GM18499 (cell line): Measurements from ENCODE around the gene DIPK1A.

Experiments used
- ATAC-seq: cut with Tn5 transposase; IDR thresholded peaks from one replicate; pipeline ENCODE4 v1.9.1; 2021; ENCODE audit warnings: moderate number of reproducible peaks; ENCODE audit not compliant: insufficient read depth, unreplicated experiment

Gene DIPK1A

GRCh38 chr1:92961131-92961895, at the start of gene DIPK1A:
DIPK1A (minus strand) TSS chr1:92961462; CDS start chr1:92961429, 33 bp downstream.
- peak; percentile 13 for ATAC-seq

GRCh38 chr1:93007941-93008577, 46.8 kb upstream of the DIPK1A start:
- no peak for ATAC-seq

DNA sequence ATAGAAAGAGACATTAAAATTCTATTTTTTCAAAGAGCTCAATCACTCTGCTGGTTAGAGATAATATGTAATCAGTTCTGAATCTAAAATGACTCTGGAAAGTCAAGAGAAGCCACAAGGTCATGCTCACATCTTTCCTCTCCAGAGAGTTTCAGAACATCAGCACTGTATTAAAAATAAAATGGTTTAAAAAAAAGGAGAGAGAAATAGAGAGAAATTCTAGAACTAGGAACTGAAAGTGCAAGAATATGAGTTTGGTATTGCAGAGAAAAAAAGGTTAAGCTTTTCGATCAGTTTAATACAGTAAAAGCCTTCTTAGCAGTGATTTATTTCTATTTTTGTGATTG, 44.0 kb upstream of the DIPK1A start:
- no peak for ATAC-seq

DNA sequence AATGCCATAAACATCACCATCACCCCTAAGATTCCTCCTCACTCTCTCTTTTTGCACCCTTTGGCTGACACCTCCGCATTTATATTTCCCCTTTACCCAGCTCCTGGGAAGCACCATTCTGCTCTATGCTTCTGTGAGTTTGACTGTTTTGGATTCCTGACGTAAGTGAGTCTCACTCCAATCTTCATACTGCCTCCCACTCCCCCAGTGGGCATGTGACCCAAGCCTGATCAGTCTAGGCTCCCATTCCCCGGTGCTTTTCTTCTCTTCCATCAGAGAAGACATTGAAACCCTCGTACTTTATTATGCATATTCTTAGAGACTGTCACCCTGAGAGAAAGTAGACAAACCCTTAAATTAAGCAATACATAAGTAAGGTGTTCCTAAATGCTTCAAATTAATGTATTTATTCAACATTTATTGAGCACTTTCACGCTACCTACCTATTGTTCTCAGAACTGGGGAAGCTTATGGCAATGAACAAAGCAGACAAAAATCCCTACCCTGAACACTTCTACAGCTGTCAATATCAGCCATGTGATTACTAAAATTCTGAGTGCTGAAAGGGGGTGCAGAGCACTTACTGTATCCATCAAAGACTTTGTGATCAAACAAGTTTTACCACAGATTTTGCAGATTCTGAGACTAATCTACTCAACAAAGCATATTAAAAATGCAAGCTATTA, 43.4 kb upstream of the DIPK1A start:
- ATAC-seq = no peak

GRCh38 chr1:93003981-93004380, 42.7 kb upstream of the DIPK1A start:
- no peak for ATAC-seq

- ATAC-seq = no peak
Measured at GRCh38 chr1:93002781-93003180, 41.5 kb upstream of the DIPK1A start.

- no peak for ATAC-seq
Measured at GRCh38 chr1:93001893-93002292, 40.6 kb upstream of the DIPK1A start.

GRCh38 chr1:93000751-93001175, 39.5 kb upstream of the DIPK1A start:
- ATAC-seq = no peak

- no peak for ATAC-seq
Measured at GRCh38 chr1:93000291-93000690, 39.0 kb upstream of the DIPK1A start.

GRCh38 chr1:92998821-92999220, 37.6 kb upstream of the DIPK1A start:
- ATAC-seq = no peak

DNA sequence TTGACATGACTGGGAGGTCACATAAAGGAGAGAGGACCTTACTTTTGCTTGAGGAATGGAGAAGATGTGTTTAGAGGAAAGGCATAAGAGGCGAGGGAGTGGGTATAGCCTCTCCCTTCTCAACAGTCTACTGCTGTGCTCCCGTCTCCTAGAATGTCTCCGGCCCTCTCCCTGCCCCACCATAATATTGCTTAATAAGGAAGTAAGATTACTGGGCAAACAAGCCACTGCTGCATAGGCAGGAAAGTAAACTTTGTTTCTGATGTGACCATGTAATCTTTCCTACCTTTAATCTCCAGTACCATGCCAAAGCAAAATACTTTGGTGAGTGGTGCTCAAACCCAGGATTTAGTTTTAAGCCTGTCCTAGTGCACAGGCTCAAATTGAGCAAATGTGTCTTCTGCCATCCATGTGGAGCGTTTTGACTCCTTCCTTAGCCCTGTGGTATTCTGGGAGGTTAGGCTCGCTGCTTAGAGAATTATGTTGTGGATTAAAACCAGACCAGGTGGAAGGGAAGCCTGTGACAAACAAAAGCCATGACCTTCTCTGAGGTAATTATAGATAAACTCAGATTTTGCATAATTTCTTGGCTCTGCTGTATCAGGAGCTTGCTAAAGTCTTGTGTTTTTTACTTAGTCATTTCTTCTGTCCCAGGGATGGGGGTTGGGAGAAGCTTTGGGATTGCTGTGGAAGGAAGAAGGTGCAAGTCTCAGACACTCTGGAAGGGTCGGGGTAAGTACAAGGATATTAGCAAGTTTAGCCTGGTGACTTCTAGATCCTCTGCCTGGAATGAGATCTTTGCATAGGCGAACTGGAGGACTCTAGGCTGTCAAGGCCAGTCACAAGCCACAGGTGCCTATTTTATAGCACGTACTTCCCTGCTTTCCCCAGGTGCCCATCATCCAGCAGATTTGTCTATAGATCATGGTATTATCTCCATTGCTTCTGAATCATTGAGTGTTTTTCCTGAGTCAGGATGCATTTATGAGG, 34.5 kb upstream of the DIPK1A start:
- no peak for ATAC-seq

DNA sequence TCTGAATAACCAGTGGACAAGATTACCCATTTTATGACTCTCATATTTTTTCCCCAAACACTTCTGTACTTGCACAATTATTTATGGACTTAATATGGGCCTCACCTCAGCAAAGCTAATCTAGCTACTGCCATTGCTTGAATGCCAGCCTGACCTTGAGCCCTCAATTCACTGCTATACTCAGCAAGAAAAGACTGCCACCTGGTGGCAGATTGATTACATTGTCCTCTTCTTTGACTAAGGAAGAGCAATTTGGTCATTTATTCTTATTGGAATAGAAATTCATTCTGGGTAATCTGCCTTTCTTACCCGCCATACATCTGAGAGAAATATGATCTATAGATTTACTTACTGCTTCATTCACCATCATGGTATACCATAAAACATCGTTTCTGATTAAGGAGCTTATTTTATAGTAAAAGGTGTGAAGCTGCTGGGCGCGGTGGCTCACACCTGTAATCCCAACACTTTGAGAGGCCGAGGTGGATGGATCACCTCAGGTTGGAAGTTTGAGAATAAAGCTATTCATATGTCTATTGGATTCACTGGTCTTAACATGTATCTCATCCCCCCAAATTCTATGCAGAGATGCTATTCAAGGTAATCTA, 32.9 kb upstream of the DIPK1A start:
- no peak for ATAC-seq

- ATAC-seq = no peak
Measured at GRCh38 chr1:92993581-92993980, 32.3 kb upstream of the DIPK1A start.

DNA sequence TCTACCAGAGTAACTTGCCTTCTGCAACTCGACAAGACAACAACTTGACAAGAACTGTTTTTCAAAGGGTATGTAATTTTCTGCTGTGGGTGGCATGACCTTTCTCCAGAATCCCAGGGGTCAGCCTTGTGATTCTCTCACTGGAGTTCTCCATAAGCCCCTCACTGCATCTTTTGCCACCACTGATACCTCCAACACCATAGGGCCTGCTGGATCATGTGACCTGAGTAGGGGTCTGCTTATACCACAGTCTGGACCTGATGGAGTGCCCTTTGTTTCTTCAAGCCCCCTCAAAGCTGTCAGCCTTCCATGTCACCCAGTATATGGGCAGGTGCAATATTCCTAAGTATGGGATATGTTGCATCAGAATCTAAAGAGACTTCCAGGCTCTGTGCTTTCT, 31.6 kb upstream of the DIPK1A start:
- ATAC-seq = no peak

- ATAC-seq = no peak
Measured at GRCh38 chr1:92992054-92992453, 30.8 kb upstream of the DIPK1A start.

DNA sequence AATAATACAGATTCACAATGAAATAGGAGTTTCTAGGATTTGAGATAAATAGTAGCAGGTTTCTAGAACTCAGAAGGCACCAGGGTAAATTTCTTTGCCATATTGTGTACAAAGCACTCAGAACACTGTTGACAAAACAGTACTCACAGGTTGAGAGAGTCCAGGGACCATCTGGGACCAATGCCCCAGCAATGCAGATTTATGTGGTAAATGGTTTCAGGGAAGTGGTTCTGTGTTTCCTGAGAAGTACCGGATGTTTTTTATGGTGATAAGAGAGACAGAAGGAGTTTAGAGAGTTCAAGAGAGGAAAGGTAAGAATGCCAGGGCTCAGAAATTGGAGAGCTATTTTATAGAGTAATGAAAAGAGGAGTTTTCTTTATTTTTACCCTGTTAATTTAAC, 29.6 kb upstream of the DIPK1A start:
- ATAC-seq = no peak

DNA sequence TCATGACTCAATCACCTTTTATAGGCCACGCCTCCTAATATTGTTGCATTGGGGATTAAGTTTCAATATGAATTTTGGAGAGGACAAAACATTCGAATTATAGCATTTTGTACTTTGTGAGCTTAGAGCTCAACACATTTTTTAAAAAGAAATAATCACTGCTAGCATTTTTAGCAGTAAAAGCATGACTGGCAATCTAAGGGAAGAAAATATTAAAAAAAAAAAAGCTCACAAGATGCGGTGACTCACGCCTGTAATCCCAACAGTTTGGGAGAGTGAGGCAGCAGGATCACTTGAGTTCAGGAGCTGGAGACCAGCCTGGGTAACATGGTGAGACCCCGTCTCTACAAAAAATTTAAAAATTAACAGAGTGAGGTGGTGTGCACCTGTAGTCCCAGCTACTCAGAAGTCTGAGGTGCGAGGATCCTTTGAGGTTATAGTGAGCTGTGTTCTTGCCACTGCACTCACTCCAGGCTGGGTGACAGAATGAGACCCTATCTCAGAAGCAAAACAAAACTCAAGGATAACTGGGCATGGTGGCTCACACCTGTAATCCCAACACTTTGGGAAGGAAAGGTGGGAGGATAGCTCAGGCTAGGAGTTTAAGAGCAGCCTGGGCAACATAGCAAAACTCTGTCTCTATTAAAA, 28.8 kb upstream of the DIPK1A start:
- ATAC-seq = no peak

GRCh38 chr1:92989253-92989652, 28.0 kb upstream of the DIPK1A start:
- ATAC-seq = no peak

DNA sequence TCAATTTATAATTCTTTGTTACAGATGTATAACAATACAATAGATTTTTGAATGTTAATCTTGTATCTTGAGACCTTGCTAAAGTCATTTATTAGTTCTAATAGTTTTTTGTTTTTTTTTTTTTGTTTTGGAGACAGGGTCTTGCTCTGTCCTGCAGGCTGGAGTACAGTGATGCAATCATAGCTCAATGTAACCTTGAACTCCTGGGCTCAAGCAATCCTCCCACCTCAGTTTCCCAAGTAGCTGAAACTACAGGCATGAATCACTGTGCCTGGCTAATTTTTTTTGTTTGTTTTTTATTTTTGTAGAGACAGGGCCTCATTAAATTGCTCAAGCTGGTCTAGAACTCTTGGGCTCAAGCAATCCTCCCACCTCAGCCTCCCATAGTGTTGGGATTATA, 26.2 kb upstream of the DIPK1A start:
- ATAC-seq = no peak
